ENCODE data around the gene EZH1.
"Not testable (repeated sequence)": the region's sequence is repeated elsewhere in the genome, so short reads cannot be mapped to it uniquely, and the experiment has no call there.

Gene EZH1

GRCh38 chr17:42748908-42749798, 4.3 kb upstream of the EZH1 start:
- TF ChIP-seq CTCF (IDR thresholded peaks at IDR 0.05; ENCODE audit: borderline replicate concordance, control extremely low read depth, extremely low read depth, insufficient read depth, missing control alignments), result no peak
- in situ Hi-C loops (cut with MboI; ENCODE audit: low sequenced_read_pairs, unreplicated experiment), result no loop called here

GRCh38 chr17:42748202-42748907, 3.5 kb upstream of the EZH1 start:
- no peak for TF ChIP-seq CTCF (IDR thresholded peaks at IDR 0.05; ENCODE audit: borderline replicate concordance, control extremely low read depth, extremely low read depth, insufficient read depth, missing control alignments)
- DNase-seq (ENCODE audit: low spot score), result no peak
- in situ Hi-C loops (cut with MboI; ENCODE audit: low sequenced_read_pairs, unreplicated experiment), result no loop called here

More at GRCh38 chr17:42748908-42749798, 4.3 kb upstream of the EZH1 start:
- no peak for DNase-seq (ENCODE audit: low spot score)

- peak; percentile 80 for DNase-seq (ENCODE audit: low spot score)
- in situ Hi-C loops (cut with MboI; ENCODE audit: low sequenced_read_pairs, unreplicated experiment), result no loop called here
- TF ChIP-seq CTCF (IDR thresholded peaks at IDR 0.05; ENCODE audit: borderline replicate concordance, control extremely low read depth, extremely low read depth, insufficient read depth, missing control alignments), result peak; percentile 10
Observed at GRCh38 chr17:42744283-42744805, 496 bp downstream of the EZH1 start.

GRCh38 chr17:42743595-42744282, 1.1 kb downstream of the EZH1 start:
- no peak for TF ChIP-seq CTCF (IDR thresholded peaks at IDR 0.05; ENCODE audit: borderline replicate concordance, control extremely low read depth, extremely low read depth, insufficient read depth, missing control alignments)
- no peak for DNase-seq (ENCODE audit: low spot score)
- in situ Hi-C loops (cut with MboI; ENCODE audit: low sequenced_read_pairs, unreplicated experiment), result no loop called here

GRCh38 chr17:42742916-42743315, 1.9 kb downstream of the EZH1 start:
- in situ Hi-C loops (cut with MboI; ENCODE audit: low sequenced_read_pairs, unreplicated experiment); DNase-seq (ENCODE audit: low spot score): not testable (repeated sequence)

GRCh38 chr17:42740699-42741098, 4.1 kb downstream of the EZH1 start:
- in situ Hi-C loops (cut with MboI; ENCODE audit: low sequenced_read_pairs, unreplicated experiment), result no loop called here
- no peak for DNase-seq (ENCODE audit: low spot score)
- no peak for TF ChIP-seq CTCF (IDR thresholded peaks at IDR 0.05; ENCODE audit: borderline replicate concordance, control extremely low read depth, extremely low read depth, insufficient read depth, missing control alignments)

Measured in GM13976 (cell line).